ENCODE measurements around the gene POLG. TPM values are rescaled to one million over a fixed set of nuclear protein-coding genes. Genes with fewer than 3 reads are reported as not detected.

Gene POLG
- total and polyA plus RNA-seq, 2 of the 13 experiments (the other 11 are each of a cell fraction or from before 2014, with no cell fraction given), result 26.6 to 35.5 TPM

- no peaks in the 10 kb centered on the region for H4K20me1 ChIP-seq (ENCODE audit: insufficient read depth, low read length)
- ChIA-PET CTCF (ENCODE audit: low intra/inter-chr PET ratio, low total read pairs) (no interaction called here), POLR2A (no interaction called here)
- TF ChIP-seq HOXA3 (CRISPR knock-in tag; IDR thresholded peaks at IDR 0.05) (no peak), ZNF773 (CRISPR knock-in tag; IDR thresholded peaks at IDR 0.05; ENCODE audit: borderline replicate concordance) (no peak), ZNF776 (CRISPR knock-in tag; IDR thresholded peaks at IDR 0.05) (no peak), YEATS4 (CRISPR knock-in tag; IDR thresholded peaks at IDR 0.05; ENCODE audit: borderline replicate concordance) (no peak), PAXIP1 (CRISPR knock-in tag; conservative IDR thresholded peaks at IDR 0.05) (no peak), ZMAT5 (CRISPR knock-in tag; IDR thresholded peaks at IDR 0.05; ENCODE audit: borderline replicate concordance, low read depth) (no peak), ETS1 (CRISPR knock-in tag; IDR thresholded peaks at IDR 0.05) (no peak), ZBTB1 (CRISPR knock-in tag; IDR thresholded peaks at IDR 0.05; ENCODE audit: borderline replicate concordance) (no peak)
- peaks cover 10 to 53% of the 10 kb centered on the region in 2 experiments for H3K36me3 ChIP-seq (replicated peaks in 1 of 2; ENCODE audit: control insufficient read depth in 1 of 2, insufficient read depth in 2 of 2, low read length in 2 of 2)
- BruUV-seq (replicated peaks), result no TSS peak
- no peaks in the 10 kb centered on the region for H3K79me2 ChIP-seq (ENCODE audit: insufficient read depth, low read length)
- H3K9me3 ChIP-seq (ENCODE audit: low read length), result no peaks in the 10 kb centered on the region
- H3K27ac ChIP-seq (ENCODE audit: extremely low read length, insufficient read depth, low read length), result no peak overlapping the region
- H3K4me3 ChIP-seq (replicated peaks in 1 of 3; ENCODE audit: insufficient read depth in 1 of 3, low read depth in 2 of 3, low read length in 3 of 3), result no peak overlapping the region
- 99% methylated on average over 3 of the region's 3 CpGs for WGBS (ENCODE audit: low lambda C conversion rate)
- in situ Hi-C loops (cut with HindIII; ENCODE audit: extremely low pct_ligation_motif_present, low pct_unique_long_range_greater_than_20kb), result no loop called here
- no peaks in the 10 kb centered on the region for H3K4me1 ChIP-seq (ENCODE audit: insufficient read depth, low read length)
- H3K4me2 ChIP-seq (ENCODE audit: low read depth, low read length), result no peak overlapping the region
- H3K27me3 ChIP-seq (ENCODE audit: control insufficient read depth in 1 of 2, insufficient read depth in 2 of 2, low read length in 2 of 2), result no peaks in the 10 kb centered on the region
- FAIRE-seq, result no peak
- ATAC-seq, result no peak; the same call in 2 of the 3 replicates
- DNase-seq (ENCODE audit: low spot score), result no peak
- no peak overlapping the region for H2AFZ ChIP-seq (ENCODE audit: low read length)
- intact Hi-C loops (cut with micrococcal nuclease; ENCODE audit: unreplicated experiment), result loop anchor here (10.0 kb wide), 1 partner anchor 101 kb away; no protein-coding TSS in a partner anchor
- no peak overlapping the region for H3K9ac ChIP-seq (ENCODE audit: insufficient read depth, low read depth, low read length)
These were observed 29.2 kb downstream of the POLG start for GRCh38 chr15:89305395-89305794.

All from HepG2 (cell line).